Mammary epithelial cell (primary cell): ENCODE data around the gene ADAMTS7.

ENCODE experiments used
- CTCF ChIP-seq, 2 donors: IDR thresholded peaks in 1 of 2; conservative IDR thresholded peaks in 1 of 2; 2 replicates each; pipeline ENCODE4 v1.5.1; 2011 to 2012; ENCODE audit warnings: inconsistent platforms in 2 of 2, low read length in 2 of 2, mild to moderate bottlenecking in 2 of 2, control low read depth in 1 of 2, low read depth in 1 of 2; ENCODE audit not compliant: insufficient read depth in 1 of 2; ENCODE audit errors: extremely low read depth in 1 of 2
- EZH2 ChIP-seq: IDR thresholded peaks from 2 replicates; pipeline ENCODE4 v1.6.1; 2012; ENCODE audit warnings: low read length, inconsistent platforms, borderline replicate concordance

- TF ChIP-seq CTCF (conservative IDR thresholded peaks at IDR 0.05 in 1 of 2, IDR thresholded peaks at IDR 0.05 in 1 of 2; ENCODE audit: extremely low read depth in 1 of 2, insufficient read depth in 1 of 2, low read depth in 1 of 2, low read length in 2 of 2) = no peak
- TF ChIP-seq EZH2 = no peak
Measured at GRCh38 chr15:78714890-78715289, 96.4 kb downstream of the ADAMTS7 start.
